ENCODE measurements around the gene PLXNA2.
A peak's percentile ranks its signal among the peaks of the same experiment; 100 is the strongest.

The PLXNA2 gene

DNA sequence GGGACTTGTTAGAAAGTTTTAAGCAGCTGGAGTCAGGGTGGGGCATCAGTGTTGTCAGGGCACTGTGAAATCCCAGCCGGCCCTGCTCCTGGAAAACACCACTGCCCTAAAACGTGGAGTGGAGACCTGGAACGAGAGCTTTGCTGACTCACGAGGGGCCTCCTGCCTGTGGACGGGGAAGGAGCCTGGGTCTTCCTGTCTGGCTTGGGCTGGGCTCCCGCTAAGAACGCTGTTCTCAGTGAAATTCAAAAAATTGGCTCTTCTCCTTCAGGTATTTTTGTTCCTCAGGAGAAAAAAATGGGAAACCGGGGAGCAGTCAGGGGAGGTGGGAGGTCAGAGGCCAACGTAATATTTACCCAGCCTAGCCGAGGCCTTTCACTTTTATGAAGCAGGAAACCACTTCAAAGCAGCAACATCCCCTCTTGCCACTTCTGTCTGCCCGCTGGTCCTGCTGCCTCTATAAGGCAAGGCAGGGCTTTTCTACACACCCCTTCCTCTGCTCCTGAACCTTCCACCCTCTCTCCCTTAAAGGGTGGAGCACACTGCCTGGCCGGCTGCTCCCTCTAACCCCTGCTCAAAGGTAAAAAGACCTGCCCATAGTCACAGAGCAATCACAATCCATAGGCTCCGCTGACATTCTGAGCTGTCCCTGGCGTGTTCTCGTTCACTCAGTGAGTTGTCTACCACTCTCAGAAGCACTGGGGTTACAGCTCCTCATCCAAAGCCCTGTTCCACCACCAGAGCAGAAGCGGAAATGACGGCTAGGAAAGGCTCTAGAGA lies 8.0 kb downstream of the PLXNA2 start:
- H4K20me1 ChIP-seq (ENCODE audit: insufficient read depth, low read length) = peaks cover 3% of the 10 kb centered on the region; the same call in 1 of the 2 replicates
- H3K4me3 ChIP-seq (ENCODE audit: low read depth in 1 of 2, low read length in 2 of 2) = no peak overlapping the region
- H3K9me3 ChIP-seq (ENCODE audit: insufficient read depth, low read length, severe bottlenecking) = no peaks in the 10 kb centered on the region
- no peaks in the 10 kb centered on the region for H3K79me2 ChIP-seq (ENCODE audit: insufficient read depth, low read length)
- ATAC-seq (ENCODE audit: insufficient read depth, low read depth) (peak; percentile 69), DNase-seq (peak; percentile 21)
- no peak overlapping the region for H3K9ac ChIP-seq (ENCODE audit: low read depth, low read length)
- TF ChIP-seq, protein P1, sequence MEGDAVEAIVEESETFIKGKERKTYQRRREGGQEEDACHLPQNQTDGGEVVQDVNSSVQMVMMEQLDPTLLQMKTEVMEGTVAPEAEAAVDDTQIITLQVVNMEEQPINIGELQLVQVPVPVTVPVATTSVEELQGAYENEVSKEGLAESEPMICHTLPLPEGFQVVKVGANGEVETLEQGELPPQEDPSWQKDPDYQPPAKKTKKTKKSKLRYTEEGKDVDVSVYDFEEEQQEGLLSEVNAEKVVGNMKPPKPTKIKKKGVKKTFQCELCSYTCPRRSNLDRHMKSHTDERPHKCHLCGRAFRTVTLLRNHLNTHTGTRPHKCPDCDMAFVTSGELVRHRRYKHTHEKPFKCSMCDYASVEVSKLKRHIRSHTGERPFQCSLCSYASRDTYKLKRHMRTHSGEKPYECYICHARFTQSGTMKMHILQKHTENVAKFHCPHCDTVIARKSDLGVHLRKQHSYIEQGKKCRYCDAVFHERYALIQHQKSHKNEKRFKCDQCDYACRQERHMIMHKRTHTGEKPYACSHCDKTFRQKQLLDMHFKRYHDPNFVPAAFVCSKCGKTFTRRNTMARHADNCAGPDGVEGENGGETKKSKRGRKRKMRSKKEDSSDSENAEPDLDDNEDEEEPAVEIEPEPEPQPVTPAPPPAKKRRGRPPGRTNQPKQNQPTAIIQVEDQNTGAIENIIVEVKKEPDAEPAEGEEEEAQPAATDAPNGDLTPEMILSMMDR (IDR thresholded peaks at IDR 0.05; ENCODE audit: borderline replicate concordance, extremely low read depth, low read length, poor library complexity, severe bottlenecking) = no peak
- TF ChIP-seq EZH2 (IDR thresholded peaks at IDR 0.05; ENCODE audit: borderline replicate concordance, low read depth, low read length, severe bottlenecking) = no peak
- H3K27ac ChIP-seq (ENCODE audit: low read length) = no peak overlapping the region
- no peaks in the 10 kb centered on the region for H3K36me3 ChIP-seq (ENCODE audit: insufficient read depth, low read length)
- H3K27me3 ChIP-seq (ENCODE audit: insufficient read depth, low read length, poor library complexity) = peaks cover 83% of the 10 kb centered on the region
- H3K4me2 ChIP-seq (ENCODE audit: insufficient read depth, low read length) = no peak overlapping the region
- no peaks in the 10 kb centered on the region for H3K4me1 ChIP-seq (ENCODE audit: insufficient read depth, low read length)
- no peak overlapping the region for H2AFZ ChIP-seq (ENCODE audit: low read depth, low read length)

DNA sequence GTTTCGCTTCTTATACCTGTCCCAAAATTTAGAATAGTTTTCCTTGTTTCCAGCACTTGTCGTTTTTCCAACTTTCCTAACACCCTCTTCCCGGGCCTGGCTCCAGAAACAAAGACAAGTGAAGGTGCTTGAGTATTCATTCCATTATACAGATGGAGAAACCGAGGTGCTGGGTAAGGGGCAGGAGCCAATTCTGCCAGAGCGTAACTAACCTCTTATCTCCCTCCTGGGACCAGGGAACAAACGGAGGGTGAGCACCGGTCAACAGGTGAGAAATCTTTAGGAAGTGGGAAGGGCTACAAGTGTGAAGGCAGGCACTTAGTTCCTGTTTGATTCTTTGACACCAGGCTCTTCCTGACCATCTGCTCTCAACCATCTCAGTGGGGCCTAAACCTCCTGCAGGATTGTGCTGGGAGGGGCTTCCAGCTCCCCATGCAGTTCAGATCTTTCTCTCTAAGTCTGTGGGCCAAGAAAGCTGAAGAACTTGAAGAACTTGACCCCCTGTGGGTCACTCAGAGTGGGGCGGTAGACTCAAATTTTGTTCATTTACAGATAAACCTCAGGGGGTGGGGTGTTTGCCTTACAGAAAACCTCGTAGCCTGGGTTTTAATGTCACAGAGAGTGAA lies 8.7 kb downstream of the PLXNA2 start:
- H2AFZ ChIP-seq (ENCODE audit: low read depth, low read length) = no peak overlapping the region
- H4K20me1 ChIP-seq (ENCODE audit: insufficient read depth, low read length) = peaks cover 3% of the 10 kb centered on the region; the same call in 1 of the 2 replicates
- no peak overlapping the region for H3K4me3 ChIP-seq (ENCODE audit: low read depth in 1 of 2, low read length in 2 of 2)
- H3K4me2 ChIP-seq (ENCODE audit: insufficient read depth, low read length) = no peak overlapping the region
- TF ChIP-seq, protein P1 (IDR thresholded peaks at IDR 0.05; ENCODE audit: borderline replicate concordance, extremely low read depth, low read length, poor library complexity, severe bottlenecking) = no peak
- no peaks in the 10 kb centered on the region for H3K79me2 ChIP-seq (ENCODE audit: insufficient read depth, low read length)
- no peaks in the 10 kb centered on the region for H3K36me3 ChIP-seq (ENCODE audit: insufficient read depth, low read length)
- H3K9me3 ChIP-seq (ENCODE audit: insufficient read depth, low read length, severe bottlenecking) = no peaks in the 10 kb centered on the region
- H3K4me1 ChIP-seq (ENCODE audit: insufficient read depth, low read length) = no peaks in the 10 kb centered on the region
- no peak overlapping the region for H3K9ac ChIP-seq (ENCODE audit: low read depth, low read length)
- ATAC-seq (ENCODE audit: insufficient read depth, low read depth) (no peak), DNase-seq (no peak)
- peaks cover 79% of the 10 kb centered on the region for H3K27me3 ChIP-seq (ENCODE audit: insufficient read depth, low read length, poor library complexity)
- no peak overlapping the region for H3K27ac ChIP-seq (ENCODE audit: low read length)

DNA sequence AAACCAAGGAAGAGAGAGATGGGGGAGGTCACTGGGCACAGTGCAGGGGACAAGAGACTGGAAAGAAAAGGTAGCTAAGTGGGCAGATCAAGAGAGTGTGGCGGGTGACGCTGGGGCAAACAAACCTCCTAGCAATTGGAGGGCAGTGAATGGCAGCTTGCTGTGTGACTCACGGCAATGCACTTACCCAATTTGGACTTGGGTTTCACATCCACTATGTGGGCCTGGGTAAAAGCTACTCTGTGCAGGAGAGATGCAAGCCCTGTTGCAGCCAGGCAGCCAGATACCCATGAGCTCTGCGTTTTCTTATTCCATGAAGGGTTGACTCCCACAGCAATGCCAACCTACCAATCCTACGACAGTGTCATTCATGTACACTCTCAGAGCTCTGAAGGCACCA lies 9.5 kb downstream of the PLXNA2 start:
- no peak overlapping the region for H3K4me3 ChIP-seq (ENCODE audit: low read depth in 1 of 2, low read length in 2 of 2)
- no peak overlapping the region for H3K27ac ChIP-seq (ENCODE audit: low read length)
- H3K9me3 ChIP-seq (ENCODE audit: insufficient read depth, low read length, severe bottlenecking) = no peaks in the 10 kb centered on the region
- H3K4me2 ChIP-seq (ENCODE audit: insufficient read depth, low read length) = no peak overlapping the region
- H3K27me3 ChIP-seq (ENCODE audit: insufficient read depth, low read length, poor library complexity) = peaks cover 74% of the 10 kb centered on the region
- H3K4me1 ChIP-seq (ENCODE audit: insufficient read depth, low read length) = no peaks in the 10 kb centered on the region
- DNase-seq (no peak), ATAC-seq (ENCODE audit: insufficient read depth, low read depth) (no peak)
- H3K79me2 ChIP-seq (ENCODE audit: insufficient read depth, low read length) = no peaks in the 10 kb centered on the region
- TF ChIP-seq EZH2 (IDR thresholded peaks at IDR 0.05; ENCODE audit: borderline replicate concordance, low read depth, low read length, severe bottlenecking) = no peak
- TF ChIP-seq, protein P1 (IDR thresholded peaks at IDR 0.05; ENCODE audit: borderline replicate concordance, extremely low read depth, low read length, poor library complexity, severe bottlenecking) = no peak
- no peaks in the 10 kb centered on the region for H3K36me3 ChIP-seq (ENCODE audit: insufficient read depth, low read length)
- no peak overlapping the region for H3K9ac ChIP-seq (ENCODE audit: low read depth, low read length)
- H4K20me1 ChIP-seq (ENCODE audit: insufficient read depth, low read length) = peaks cover 6% of the 10 kb centered on the region; the same call in 1 of the 2 replicates
- no peak overlapping the region for H2AFZ ChIP-seq (ENCODE audit: low read depth, low read length)
